Stimulated activated CD4-positive, alpha-beta T cell treated with anti-CD3 and anti-CD28 coated beads, Interleukin-15, amount 100 ng/mL, for 48 hours (primary cell): ENCODE results near the gene CTF1.
"Not testable (repeated sequence)": the region's sequence is repeated elsewhere in the genome, so short reads cannot be mapped to it uniquely, and the experiment has no call there.

Source experiments
- DNase-seq, 2 donors: peaks; one replicate each; pipeline ENCODE4 v3.0.0-alpha.2; 2020; ENCODE audit warnings: low read depth in 2 of 2

CTF1 gene

DNA sequence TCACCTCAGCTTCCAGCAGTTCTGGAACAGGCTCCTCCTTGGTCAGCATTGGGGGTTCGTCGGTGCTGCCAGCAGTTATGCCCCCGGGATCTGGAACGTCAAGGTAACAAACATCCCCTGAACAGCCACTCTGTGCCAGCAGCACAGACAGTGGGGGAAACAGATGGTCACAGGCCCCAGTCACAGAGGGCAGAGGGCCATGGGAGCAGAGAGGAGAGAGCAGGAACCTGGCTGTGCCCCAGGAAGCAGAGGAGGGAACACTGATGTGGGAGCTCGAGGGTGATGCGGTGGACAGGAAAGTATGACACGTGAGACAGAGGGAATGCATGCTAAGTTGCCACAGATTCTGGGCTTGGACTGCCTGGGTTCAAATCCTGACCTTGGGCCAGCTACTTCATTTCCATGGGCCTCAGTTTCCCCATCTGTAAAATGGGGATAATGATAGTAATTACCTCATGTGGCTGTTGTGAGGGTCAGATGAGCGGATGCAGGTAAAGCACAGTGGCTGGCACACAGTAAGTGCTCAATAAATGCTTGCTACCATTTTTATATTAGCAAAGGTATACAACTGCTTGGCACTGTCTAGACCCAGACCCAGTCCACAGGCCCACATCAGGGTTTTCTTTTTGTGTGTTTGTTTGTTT lies 7.4 kb upstream of the CTF1 start:
- DNase-seq = no peak

- DNase-seq = no peak
Observed at GRCh38 chr16:30889721-30890120, 6.7 kb upstream of the CTF1 start.

- not testable (repeated sequence) for DNase-seq
Observed at GRCh38 chr16:30891043-30891823, 5.2 kb upstream of the CTF1 start.

DNA sequence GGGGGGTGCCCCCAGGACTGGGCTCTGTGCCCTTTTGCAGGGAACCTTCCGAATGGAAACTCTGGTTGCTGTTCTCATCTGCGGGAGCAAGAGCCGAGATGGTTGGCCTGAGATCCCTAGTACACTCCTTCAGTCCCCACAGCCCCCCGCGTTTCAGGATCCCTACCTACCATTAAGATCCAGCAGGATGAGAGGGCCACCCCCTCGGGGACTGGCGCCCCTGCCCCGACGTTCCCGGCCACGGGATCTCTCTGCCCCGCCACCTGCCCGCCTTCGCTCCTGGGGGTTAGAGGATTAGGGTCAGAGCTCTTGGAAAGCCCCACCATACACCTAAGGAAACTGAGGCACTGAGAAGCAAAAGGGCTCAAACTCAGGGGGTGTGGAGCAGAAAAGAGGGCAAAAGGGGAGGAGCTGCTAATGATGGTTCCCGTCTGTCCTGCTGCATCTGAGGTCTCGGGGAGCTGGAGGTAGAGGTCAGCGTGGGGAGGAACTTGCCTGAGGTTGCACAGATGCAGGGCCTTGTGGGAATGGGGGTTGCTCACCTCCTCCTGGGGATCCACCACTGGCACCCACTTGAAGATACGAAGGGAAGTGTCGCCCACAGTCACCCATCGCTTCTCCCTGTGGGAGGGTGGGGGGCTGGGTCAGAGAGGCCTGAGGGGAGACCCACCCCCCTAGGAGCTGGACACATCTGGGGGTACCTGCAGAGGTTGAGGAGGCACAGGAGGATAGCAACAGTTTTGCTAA lies 3.6 kb upstream of the CTF1 start:
- DNase-seq = no peak

DNA sequence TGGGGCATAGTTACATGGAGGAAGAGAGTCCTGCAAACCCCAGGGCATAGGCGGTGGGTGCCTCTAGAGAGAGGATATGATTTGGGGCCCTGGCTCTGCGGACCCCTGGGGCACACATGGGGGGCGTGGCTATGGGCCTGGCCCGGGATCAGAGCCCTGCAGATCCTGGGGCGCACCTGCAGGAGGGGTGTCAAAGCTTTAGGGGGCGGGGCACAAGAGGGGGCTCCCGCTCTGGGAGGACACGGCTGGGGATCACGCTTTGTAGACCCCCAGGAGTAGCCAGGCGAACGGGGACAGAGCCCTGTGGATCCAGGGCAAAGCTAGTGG lies 3.0 kb upstream of the CTF1 start:
- DNase-seq = no peak

DNA sequence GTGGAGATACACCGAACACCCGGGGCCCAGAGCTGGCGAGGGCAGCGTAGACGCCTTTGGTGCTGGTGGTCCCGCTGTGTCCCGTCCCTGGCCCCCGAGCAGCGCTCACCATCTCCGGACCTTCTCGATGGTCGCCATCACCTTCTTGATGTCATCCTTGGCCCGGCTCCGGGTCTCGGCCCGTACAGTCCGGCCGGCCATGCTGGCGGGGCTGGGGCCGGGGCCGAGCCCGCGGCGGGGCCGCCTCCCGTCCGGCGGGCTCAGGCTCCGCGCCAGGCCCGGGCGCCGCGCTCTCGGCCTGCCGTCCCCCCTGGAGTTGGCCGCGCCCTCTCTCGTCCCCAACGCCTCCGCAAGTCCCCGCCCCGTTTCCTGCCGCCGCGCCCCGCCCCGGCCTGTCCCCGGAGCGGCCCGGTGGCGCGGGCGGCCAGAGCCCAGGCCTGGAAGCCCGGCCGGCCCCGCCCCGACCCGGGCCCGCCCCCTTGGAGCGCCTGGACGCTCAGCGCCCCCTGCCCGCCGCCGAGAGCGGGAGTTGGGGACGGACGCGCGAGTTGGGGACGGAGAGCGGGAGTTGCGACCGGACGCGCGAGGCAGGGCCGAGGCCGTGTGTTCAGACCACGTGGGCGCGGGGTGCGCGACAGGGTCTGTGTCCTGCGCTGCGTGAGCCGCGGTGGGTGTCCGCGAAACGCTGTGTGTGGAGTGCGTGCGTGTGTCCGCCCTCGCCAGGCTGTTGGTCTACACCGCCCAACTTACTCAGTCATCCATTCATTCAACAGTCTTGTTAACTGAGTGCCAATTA lies 2.5 kb upstream of the CTF1 start, which contains the start of gene BCL7C:
Gene BCL7C, minus strand, starts transcription at position 334 of the 796 bp plus-strand sequence. Its CDS starts 133 bp downstream, at position 201.
- DNase-seq = peak; percentile 62 to 82

GRCh38 chr16:30894540-30895368 lies 1.7 kb upstream of the CTF1 start:
- no peak for DNase-seq

DNA sequence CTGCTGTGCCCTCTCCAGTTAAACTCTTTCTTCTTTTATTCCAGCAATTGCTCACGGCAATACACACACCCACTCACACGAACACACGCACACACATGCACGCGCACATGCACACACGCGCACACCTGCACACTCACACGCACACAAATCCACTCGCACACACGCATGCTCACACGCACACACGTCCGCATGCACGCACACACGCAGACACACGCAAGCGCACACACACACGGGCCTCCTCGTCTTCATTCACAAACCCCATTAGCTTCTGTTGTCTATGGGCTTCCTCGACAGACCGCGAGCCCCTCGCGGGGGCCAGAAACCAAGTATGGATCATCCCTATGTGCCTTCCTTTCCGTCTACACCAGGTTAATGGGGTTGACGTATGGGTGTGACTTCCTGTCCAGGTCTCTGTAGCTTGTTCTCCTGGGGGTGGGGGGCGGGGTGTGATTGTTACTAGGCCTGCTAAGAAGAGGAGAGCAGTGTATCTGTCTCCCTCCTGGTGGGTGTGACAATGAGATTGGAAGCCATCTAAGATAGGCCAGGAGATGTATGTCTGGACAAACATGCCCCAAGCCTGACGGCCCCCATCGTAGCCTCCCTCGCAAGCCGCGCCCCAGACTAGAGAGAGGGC lies 670 bp upstream of the CTF1 start:
- no peak for DNase-seq

GRCh38 chr16:30896889-30897733 lies 697 bp downstream of the CTF1 start:
- peak; percentile 71 to 82 for DNase-seq

GRCh38 chr16:30899794-30900193 lies 3.4 kb downstream of the CTF1 start:
- DNase-seq = no peak

GRCh38 chr16:30900588-30900987 lies 4.2 kb downstream of the CTF1 start:
- no peak for DNase-seq

DNA sequence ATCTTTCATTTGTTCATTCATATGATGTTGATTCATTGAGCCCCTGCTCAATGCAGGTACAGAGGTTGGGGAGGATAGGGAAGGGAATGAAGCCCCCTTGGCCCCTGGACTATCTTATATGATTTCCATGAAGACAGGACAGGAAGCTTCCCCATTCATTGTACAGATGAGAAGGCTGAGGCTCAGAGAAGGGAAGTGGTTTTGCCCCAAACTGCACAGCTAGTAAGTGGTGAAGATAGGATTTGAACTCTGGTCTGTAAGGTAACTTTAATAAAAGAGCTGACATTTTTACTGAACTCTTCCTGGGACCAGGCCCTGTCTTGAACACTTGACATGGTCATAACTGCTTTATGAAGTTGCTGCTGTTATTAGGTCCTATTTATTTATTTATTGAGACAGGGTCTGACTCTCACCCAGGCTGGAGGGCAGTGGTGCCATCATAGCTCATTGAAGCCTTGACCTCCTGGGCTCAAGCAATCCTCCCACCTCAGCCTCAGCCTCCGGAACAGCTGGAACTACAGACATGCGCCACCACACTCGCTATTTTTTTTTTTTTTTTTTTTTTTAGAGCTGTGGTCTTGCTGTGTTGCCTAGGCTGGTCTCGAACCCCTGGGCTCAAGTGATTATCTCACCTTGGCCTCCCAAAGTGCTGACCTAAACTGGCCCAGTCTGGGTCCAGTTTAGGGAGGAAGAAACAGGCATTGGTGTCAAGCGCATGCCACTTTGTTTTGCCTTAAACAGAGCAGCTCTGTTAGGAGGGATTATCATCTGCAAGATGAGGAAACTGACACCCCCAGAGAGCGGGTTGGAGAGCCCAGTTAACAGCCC lies 5.0 kb downstream of the CTF1 start:
- no peak for DNase-seq

DNA sequence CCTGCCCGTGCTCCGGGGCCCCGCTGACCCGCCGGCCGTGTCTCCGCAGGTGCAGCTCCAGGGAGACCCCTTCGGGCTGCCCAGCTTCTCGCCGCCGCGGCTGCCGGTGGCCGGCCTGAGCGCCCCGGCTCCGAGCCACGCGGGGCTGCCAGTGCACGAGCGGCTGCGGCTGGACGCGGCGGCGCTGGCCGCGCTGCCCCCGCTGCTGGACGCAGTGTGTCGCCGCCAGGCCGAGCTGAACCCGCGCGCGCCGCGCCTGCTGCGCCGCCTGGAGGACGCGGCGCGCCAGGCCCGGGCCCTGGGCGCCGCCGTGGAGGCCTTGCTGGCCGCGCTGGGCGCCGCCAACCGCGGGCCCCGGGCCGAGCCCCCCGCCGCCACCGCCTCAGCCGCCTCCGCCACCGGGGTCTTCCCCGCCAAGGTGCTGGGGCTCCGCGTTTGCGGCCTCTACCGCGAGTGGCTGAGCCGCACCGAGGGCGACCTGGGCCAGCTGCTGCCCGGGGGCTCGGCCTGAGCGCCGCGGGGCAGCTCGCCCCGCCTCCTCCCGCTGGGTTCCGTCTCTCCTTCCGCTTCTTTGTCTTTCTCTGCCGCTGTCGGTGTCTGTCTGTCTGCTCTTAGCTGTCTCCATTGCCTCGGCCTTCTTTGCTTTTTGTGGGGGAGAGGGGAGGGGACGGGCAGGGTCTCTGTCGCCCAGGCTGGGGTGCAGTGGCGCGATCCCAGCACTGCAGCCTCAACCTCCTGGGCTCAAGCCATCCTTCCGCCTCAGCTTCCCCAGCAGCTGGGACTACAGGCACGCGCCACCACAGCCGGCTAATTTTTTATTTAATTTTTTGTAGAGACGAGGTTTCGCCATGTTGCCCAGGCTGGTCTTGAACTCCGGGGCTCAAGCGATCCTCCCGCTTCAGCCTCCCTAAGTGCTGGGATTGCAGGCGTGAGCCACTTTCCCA lies 5.9 kb downstream of the CTF1 start:
- DNase-seq = no peak

DNA sequence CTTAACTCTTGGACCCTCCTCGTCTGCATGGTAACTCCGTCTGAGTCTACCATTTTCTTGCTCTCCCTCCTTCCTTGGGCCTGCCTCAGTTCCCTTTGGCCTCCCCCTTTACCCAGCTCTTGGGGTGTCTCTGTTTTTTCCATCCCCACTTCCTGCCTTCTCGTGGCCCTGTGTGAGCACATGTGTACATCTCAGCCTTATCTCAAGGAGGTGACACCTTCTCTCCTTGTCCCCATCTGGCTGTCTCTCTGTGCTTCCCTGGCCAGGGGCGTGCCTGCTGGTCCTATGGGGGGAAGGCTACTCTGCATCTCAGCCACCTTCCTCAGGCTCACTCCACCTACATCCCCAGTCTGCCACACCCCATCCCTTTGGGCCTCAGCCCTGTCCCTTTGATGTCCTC lies 6.6 kb downstream of the CTF1 start:
- DNase-seq = no peak

GRCh38 chr16:30903596-30903995 lies 7.2 kb downstream of the CTF1 start:
- DNase-seq = no peak

- no peak for DNase-seq
Observed at GRCh38 chr16:30904114-30904780, 7.8 kb downstream of the CTF1 start.

- DNase-seq = no peak
Observed at GRCh38 chr16:30907064-30907463, 10.7 kb downstream of the CTF1 start.
